NAMALWA (cell line): ENCODE measurements around the gene CTAGE6.
"Not testable (repeated sequence)": the region's sequence is repeated elsewhere in the genome, so short reads cannot be mapped to it uniquely, and the experiment has no call there.

ENCODE experiments used
- DNase-seq: peaks from one replicate; pipeline ENCODE4 v3.0.0-alpha.2; 2015; ENCODE audit warnings: low spot score

CTAGE6 gene

GRCh38 chr7:143714581-143715454 lies 42.7 kb downstream of the CTAGE6 start:
- not testable (repeated sequence) for DNase-seq

- DNase-seq: not testable (repeated sequence)
Measured at GRCh38 chr7:143712381-143712780, 45.1 kb downstream of the CTAGE6 start.

- not testable (repeated sequence) for DNase-seq
Measured at GRCh38 chr7:143711727-143712324, 45.7 kb downstream of the CTAGE6 start.

- DNase-seq: not testable (repeated sequence)
Measured at GRCh38 chr7:143709895-143710294, 47.6 kb downstream of the CTAGE6 start.
